HG02973 (cell line): ENCODE results near the gene GABRA5.
"Not testable (repeated sequence)": the region's sequence is repeated elsewhere in the genome, so short reads cannot be mapped to it uniquely, and the experiment has no call there.

Experiments
- ATAC-seq: cut with Tn5 transposase; IDR thresholded peaks from one replicate; pipeline ENCODE4 v1.9.1; 2021; ENCODE audit warnings: moderate library complexity; ENCODE audit not compliant: unreplicated experiment

Gene GABRA5

DNA sequence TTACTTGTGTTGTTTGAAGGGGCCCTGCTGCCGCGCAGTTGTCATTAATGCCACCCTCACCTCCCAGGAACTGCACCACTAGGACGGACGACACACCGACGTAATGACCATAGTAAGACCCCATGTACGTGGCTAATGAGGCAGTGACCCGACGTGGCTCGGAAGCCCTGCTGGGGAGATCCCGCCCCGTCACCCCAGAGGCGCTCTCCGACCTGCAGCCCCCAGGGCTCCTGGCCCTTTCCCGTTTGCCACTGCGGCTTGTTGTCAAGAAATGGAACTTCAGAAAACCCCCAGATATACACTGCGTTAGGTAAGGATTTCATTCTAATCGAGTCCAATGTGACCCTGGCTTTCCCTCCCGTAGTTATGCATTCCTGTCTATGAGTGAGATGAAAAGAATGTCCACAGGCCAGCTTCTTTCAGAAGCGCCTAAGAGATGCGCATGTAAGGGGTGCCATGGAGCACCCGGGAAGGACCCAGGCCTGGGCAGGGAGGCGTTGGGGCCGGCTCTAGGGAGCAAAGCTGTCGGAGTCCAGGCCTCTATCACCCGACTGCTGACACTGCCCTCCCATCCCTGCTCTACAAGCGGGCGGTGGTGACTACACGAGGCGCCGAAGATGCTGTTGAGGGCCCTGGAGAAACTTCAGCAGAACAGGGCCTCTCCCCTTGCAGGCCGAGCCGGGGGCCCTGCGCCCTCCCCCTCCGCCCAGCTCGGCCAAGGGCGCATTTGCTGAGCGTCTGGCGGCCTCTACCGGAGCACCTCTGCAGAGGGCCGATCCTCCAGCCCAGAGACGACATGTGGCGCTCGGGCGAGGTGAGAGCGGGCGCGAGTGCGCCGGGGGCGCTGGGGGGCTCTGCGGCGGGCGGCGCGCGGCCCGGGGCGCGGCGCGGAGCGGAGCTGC, at the start of gene GABRA5:
GABRA5 (plus strand) TSS at position 765 of the 902 bp plus-strand sequence. CDS start 2,187 bp downstream, outside the sequence.
- no peak for ATAC-seq

- not testable (repeated sequence) for ATAC-seq
These were observed 35.7 kb upstream of the GABRA5 start for GRCh38 chr15:26831191-26831590.

GRCh38 chr15:26831951-26832350, 34.9 kb upstream of the GABRA5 start:
- ATAC-seq, result no peak

DNA sequence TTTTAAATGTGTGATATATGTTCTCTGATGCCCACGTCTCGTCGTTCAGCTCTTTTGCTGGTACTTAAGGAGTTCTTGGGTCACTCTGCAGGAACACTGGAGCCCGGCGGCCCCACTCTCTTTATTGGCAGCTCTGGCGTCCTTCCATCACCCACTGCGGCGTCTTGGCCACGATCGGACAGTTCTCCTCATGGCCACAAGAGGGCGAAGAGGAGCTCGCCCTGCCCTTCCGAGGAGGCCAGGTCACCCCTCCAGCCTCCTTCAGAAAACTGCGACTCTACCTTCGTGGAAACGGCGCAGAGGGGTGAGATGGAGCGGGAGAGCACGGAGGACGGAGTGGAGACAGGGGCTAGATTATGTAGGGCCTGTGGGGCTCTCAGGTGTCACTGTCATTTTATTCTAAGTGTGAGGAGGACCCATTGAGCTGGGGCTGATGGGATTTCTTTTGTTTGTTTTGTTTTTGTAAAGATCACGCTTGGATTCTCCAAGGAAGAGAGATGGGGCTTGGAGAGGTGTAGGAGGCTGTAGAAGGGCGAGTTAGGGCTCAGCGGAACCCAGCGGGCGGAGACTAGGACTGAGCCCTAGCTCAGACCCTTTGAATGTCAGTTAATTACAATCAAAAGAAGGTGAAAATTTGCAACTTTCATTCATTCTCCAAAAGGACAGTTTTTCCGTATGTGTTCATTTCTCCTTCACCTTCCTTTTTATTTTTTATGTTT, 28.0 kb upstream of the GABRA5 start:
- no peak for ATAC-seq

DNA sequence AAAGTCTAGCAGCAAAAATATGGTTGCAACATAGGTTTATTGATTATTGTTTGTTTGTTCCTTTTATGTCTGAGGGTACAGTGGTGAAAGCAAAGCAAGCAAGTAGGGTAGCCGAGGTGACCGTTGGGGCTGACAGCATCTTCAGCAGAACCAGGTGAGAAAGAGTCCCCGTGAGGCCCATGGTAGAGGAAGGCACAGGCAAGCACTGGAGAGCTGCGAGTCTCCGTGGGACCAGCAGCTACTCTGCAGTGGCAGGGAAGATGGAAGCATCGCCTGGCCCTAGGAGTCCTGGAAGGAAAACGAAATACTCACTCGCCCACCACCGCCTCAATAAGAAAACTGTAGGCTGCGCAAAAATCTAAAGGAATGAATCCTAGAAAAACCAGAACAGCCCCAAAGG, 25.3 kb upstream of the GABRA5 start:
- ATAC-seq, result no peak

GRCh38 chr15:26841941-26842340, 24.9 kb upstream of the GABRA5 start:
- ATAC-seq, result no peak

DNA sequence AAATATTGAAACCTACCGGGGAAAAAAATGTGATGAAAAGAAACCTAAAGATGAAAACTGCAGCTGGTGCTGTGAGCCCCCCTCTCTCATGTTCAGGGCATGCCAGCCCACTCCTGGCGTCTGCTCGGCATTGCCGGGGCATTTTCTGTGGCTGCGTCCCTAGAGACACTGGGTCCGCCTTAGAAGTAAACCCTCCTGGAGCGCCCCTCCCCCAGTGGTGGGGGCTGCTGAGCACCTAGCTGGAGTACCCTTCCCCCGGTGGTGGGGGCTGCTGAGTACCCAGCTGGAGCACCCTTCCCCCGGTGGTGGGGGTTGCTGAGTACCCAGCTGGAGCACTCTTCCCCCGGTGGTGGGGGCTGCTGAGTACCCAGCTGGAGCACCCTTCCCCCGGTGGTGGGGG, 24.5 kb upstream of the GABRA5 start:
- no peak for ATAC-seq

- no peak for ATAC-seq
These were observed 22.0 kb upstream of the GABRA5 start for GRCh38 chr15:26844901-26845300.

- ATAC-seq, result no peak
These were observed 18.4 kb upstream of the GABRA5 start for GRCh38 chr15:26848498-26848897.

DNA sequence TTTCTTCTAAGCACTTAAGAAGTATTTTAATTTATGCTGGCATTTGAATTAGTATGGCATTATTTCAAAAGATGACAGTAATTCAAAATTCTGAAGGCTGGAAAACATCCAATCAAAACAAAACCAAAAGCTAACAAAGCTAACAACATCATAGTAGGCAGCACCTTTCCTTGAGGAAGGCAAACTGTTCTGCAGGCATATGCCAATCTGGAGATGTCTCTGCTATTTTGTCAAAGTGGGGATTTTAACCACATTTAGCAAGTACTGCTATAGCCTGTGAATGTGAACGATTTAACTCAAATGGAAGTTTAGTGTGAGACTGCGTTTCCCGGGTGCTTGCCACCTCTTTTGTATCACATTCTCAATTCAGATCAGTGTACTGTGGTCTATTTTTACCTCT, 16.7 kb upstream of the GABRA5 start:
- ATAC-seq, result no peak

GRCh38 chr15:26852980-26853379, 13.9 kb upstream of the GABRA5 start:
- ATAC-seq, result no peak

DNA sequence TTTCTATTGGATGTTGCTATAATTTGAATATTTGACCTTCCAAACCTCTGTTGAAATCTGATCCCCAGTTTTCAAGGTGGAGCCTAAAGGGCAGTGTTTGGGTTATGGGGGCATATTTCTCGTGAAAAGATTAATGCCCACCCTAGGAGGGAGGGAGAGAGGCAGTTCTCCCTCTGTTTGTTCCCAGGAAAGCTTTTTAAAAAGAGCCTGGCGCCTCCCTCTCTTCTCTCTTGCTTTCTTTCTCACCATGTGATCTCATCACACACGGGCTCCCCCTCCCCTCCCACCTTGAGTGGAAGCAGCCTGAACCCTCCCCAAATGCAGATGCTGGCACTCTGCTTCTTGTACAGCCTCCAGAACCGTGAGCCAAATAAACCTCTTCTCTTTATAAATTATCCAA, 12.4 kb upstream of the GABRA5 start:
- ATAC-seq, result no peak

- no peak for ATAC-seq
These were observed 2.1 kb upstream of the GABRA5 start for GRCh38 chr15:26864664-26865191.

GRCh38 chr15:26867200-26868007, 542 bp downstream of the GABRA5 start:
- no peak for ATAC-seq

DNA sequence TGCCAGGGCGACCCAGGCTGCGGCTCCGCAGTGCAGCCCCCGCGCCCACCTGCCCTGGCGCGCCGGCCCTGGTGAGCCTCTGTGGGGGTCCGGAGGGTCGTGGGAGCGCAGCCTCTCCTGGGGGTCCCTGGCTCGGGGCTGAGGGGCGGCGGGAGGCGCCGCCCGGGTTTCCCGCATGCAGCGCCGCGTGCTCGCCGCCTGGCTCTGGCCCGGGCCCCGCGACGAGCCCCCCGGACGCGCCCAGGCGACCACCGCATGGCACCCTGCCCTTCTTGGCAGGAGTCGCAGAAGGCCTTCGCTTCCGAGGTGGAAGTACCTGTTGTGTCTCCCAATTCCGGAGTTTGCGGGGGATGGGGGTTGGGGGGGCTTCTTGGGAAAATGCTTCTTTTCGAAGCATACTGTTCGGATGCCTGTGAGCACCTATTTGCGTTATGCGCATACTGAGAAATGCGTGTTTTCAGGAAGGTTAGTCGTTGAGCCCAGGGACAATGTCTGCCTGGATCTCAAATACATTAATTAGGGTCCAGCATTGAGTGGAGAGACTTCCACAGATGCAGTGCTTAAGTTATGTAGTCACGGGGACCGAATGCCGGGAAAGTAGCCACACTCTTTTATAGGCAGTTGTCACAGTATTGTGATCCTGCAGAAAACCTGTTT, 1.3 kb downstream of the GABRA5 start:
- ATAC-seq, result no peak

DNA sequence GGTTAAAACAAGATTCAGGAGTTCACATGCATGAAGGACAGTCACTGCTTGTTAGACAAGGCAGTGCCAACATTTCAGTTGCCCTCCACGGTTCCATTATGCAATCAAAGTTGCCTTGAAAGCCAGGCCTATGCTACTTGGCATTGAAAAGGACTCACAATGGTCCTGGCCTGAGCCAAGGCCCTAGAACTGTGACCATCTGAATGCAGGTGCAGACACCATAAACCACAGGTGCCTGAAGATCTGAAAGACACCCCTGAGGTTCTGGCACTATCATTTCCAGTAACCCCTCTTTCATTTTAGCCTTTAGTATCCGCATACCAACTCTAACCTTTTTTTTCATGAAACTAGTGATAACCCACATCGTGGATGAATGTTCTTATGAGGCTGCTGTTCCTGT, 2.8 kb downstream of the GABRA5 start:
- no peak for ATAC-seq

GRCh38 chr15:26870346-26870745, 3.5 kb downstream of the GABRA5 start:
- ATAC-seq, result no peak

- ATAC-seq, result no peak
These were observed 5.3 kb downstream of the GABRA5 start for GRCh38 chr15:26872206-26872605.

- ATAC-seq, result no peak
These were observed 7.0 kb downstream of the GABRA5 start for GRCh38 chr15:26873846-26874245.

DNA sequence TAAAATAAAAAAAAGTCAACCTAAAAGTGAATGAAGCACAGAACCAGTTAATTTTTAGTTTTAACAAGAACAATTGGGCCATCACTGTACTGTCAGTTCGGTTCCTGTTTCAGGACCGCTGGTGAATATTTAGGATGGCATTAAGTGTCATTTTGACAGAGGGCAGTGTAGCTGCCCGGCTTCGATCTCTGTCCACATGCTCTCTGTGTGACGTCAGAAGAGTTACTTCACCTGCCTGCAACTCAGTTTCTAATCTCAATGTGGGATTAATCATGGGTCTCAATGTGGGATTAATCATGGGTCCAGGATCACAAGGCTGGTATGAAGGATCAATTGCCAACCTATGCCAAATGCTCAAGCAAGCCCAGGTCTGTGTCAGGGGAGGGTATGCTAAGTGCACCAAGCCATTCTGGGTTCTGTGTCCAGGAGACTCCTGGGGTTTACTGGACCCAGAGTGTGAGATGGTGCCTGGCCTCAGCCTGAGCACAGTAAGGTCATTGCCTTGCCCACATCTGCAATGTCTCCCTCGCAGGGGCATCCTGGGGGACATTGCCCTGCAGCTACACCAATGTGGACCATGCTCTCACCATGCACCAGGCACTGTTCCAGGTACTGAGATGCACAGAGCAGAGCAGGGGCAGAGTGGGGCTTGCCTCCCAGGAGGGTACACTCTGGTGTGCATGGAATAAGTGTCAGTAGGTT, 8.1 kb downstream of the GABRA5 start:
- no peak for ATAC-seq
